Ishikawa (cell line): ENCODE results near the gene GLRB.
A peak's percentile ranks its signal among the peaks of the same experiment; 100 is the strongest.

Experiments used
- CEBPB ChIP-seq: IDR thresholded peaks from 2 replicates; pipeline ENCODE4 v1.6.1; 2012
- CREB1 ChIP-seq: IDR thresholded peaks from 2 replicates; pipeline ENCODE4 v1.6.1; 2012; ENCODE audit warnings: low read depth
- EGR1 ChIP-seq: IDR thresholded peaks from 2 replicates; pipeline ENCODE4 v1.6.1; 2012
- EP300 ChIP-seq: IDR thresholded peaks from 2 replicates; pipeline ENCODE4 v1.6.1; 2012; ENCODE audit warnings: borderline replicate concordance
- FOXM1 ChIP-seq: IDR thresholded peaks from 2 replicates; pipeline ENCODE4 v1.6.1; 2012; ENCODE audit warnings: low read depth, borderline replicate concordance
- NFIC ChIP-seq: IDR thresholded peaks from 2 replicates; pipeline ENCODE4 v1.6.1; 2012
- RAD21 ChIP-seq: IDR thresholded peaks from 2 replicates; pipeline ENCODE4 v1.6.1; 2012; ENCODE audit warnings: low read depth
- TAF1 ChIP-seq: IDR thresholded peaks from 2 replicates; pipeline ENCODE4 v1.6.1; 2012; ENCODE audit warnings: low read depth, mild to moderate bottlenecking
- TCF12 ChIP-seq: IDR thresholded peaks from 2 replicates; pipeline ENCODE4 v1.6.1; 2012; ENCODE audit warnings: low read depth
- TEAD4 ChIP-seq: IDR thresholded peaks from 2 replicates; pipeline ENCODE4 v1.6.1; 2012
- YY1 ChIP-seq: IDR thresholded peaks from 2 replicates; pipeline ENCODE4 v1.6.1; 2012; ENCODE audit warnings: low read depth
- ZBTB7A ChIP-seq: IDR thresholded peaks from 2 replicates; pipeline ENCODE4 v1.6.1; 2012; ENCODE audit warnings: low read depth
- TF ChIP-seq, protein P1 (sequence below): IDR thresholded peaks from 2 replicates; pipeline ENCODE4 v1.6.1; 2012
- TF ChIP-seq, protein P2 (sequence below): IDR thresholded peaks from 2 replicates; pipeline ENCODE4 v1.6.1; 2012; ENCODE audit warnings: low read depth, mild to moderate bottlenecking
- TF ChIP-seq, protein P3 (sequence below): IDR thresholded peaks from 2 replicates; pipeline ENCODE4 v1.6.1; 2012

The GLRB gene

DNA sequence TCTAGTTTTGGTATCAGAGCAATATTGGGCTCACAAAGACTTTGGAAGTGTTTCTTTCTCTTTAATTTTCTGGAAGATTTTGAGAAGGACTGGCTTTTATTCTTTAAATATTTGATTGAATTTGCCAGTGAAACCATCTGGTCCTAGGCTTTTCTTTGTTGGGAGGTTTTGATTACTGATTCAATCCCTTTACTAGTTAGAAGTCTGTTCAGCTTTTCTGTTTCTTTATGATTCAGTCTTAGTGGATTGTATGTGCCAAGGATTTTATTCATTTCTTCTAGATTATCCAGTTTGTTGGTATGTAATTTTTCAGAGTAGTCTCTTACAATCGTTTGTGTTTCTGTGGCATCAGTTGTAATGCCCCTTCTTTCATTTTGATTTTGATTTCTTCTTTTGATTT lies 28.6 kb downstream of the GLRB start:
- TF ChIP-seq TCF12 (no peak), EP300 (no peak), RAD21 (no peak), CREB1 (no peak), NFIC (no peak), TEAD4 (no peak), FOXM1 (no peak), TAF1 (no peak)

DNA sequence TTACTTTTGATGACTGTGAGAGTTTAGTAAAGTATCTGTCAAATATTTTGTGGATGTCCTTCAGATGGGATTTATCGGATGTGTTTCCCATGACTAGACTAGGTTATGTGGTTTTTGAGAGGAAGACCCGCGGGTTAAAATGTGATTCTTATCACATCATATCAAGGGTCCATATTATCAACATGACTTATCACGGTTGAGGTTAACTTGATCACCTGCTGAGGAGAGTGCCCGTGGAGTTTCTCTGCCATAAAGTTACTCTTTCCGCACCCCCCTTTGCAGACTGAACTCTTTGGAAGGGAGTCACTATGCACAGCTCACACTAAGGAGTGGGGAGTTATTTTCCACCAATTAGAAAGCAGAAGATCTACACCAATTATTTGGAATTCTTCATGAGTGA lies 38.7 kb downstream of the GLRB start:
- TF ChIP-seq TEAD4 (no peak), EP300 (no peak), TCF12 (no peak), EGR1 (no peak), RAD21 (no peak), CREB1 (no peak), NFIC (no peak), TAF1 (no peak), CEBPB (no peak), FOXM1 (no peak), ZBTB7A (no peak), YY1 (no peak)
- TF ChIP-seq, protein P1, sequence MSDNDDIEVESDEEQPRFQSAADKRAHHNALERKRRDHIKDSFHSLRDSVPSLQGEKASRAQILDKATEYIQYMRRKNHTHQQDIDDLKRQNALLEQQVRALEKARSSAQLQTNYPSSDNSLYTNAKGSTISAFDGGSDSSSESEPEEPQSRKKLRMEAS = no peak
- TF ChIP-seq, protein P2, sequence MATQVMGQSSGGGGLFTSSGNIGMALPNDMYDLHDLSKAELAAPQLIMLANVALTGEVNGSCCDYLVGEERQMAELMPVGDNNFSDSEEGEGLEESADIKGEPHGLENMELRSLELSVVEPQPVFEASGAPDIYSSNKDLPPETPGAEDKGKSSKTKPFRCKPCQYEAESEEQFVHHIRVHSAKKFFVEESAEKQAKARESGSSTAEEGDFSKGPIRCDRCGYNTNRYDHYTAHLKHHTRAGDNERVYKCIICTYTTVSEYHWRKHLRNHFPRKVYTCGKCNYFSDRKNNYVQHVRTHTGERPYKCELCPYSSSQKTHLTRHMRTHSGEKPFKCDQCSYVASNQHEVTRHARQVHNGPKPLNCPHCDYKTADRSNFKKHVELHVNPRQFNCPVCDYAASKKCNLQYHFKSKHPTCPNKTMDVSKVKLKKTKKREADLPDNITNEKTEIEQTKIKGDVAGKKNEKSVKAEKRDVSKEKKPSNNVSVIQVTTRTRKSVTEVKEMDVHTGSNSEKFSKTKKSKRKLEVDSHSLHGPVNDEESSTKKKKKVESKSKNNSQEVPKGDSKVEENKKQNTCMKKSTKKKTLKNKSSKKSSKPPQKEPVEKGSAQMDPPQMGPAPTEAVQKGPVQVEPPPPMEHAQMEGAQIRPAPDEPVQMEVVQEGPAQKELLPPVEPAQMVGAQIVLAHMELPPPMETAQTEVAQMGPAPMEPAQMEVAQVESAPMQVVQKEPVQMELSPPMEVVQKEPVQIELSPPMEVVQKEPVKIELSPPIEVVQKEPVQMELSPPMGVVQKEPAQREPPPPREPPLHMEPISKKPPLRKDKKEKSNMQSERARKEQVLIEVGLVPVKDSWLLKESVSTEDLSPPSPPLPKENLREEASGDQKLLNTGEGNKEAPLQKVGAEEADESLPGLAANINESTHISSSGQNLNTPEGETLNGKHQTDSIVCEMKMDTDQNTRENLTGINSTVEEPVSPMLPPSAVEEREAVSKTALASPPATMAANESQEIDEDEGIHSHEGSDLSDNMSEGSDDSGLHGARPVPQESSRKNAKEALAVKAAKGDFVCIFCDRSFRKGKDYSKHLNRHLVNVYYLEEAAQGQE = no peak
- TF ChIP-seq, protein P3, sequence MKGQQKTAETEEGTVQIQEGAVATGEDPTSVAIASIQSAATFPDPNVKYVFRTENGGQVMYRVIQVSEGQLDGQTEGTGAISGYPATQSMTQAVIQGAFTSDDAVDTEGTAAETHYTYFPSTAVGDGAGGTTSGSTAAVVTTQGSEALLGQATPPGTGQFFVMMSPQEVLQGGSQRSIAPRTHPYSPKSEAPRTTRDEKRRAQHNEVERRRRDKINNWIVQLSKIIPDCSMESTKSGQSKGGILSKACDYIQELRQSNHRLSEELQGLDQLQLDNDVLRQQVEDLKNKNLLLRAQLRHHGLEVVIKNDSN = no peak

DNA sequence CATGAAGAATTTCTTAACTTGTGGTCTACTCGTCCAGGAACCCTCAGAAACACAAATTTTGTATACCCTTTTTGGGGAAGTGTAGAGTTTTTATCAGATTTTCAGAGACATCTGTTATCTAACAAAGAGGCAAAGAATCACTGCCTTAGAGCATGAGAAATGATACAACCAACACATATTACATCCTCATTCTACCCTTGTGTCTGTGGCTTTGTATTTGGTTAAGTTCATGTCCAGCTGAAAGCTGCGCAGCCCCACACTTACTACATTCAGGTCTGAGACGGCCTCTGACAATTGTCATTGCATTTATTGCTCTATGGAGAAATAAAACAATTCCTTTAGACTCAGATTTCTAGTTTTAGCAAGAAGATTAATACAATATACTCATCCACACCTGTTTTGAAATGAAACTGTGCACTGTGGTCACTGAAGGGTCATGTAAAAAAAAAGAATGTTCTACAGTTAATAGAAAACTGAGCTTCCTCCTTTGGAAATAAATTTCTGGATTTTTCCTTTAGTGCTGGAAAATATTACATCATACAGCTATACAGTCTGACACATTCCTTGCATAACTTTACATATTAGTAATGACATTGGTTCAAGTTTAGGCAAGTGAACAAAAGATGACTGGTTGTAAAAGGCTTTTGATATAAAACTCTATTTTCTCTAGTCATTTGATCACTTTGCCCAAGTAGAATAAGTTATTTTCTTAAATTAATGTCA lies 39.8 kb downstream of the GLRB start:
- peak; percentile 81 for TF ChIP-seq EP300
- peak; percentile 87 for TF ChIP-seq CEBPB
- TF ChIP-seq, protein P3 = no peak
- TF ChIP-seq CREB1 = no peak
- TF ChIP-seq, protein P2 = no peak
- no peak for TF ChIP-seq YY1
- TF ChIP-seq RAD21 = no peak
- peak; percentile 76; the same call in 1 of the 2 replicates for TF ChIP-seq FOXM1
- TF ChIP-seq TAF1 = no peak
- TF ChIP-seq, protein P1 = peak; percentile 19; the same call in 1 of the 2 replicates
- TF ChIP-seq ZBTB7A = no peak
- no peak for TF ChIP-seq EGR1
- 0 out of 2 replicates have a peak, but pooled peaks have one; percentile 37 for TF ChIP-seq TCF12
- peak; percentile 97 for TF ChIP-seq TEAD4
- TF ChIP-seq NFIC = peak; percentile 50

DNA sequence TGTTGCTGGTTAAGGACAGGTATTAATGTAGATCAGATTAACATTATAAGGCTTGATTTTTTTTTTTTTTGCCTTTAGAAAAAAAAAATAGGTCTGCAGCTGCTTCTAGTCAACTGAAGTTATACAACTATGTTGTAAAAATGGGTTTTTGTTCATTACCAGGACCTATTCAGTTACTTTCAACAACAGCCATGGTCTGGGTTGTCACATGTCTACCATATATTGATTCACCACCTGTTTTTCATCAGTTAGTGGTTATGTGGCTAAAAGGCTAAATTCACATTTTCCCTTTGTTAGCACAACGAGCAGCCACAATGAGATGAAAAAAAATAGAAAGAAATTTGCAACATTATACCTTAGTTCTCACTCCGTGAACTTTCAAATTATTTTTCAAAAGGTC lies 45.5 kb downstream of the GLRB start:
- TF ChIP-seq CREB1 (no peak), NFIC (no peak), TCF12 (no peak), TAF1 (no peak), EGR1 (no peak), TEAD4 (no peak)
- TF ChIP-seq, protein P3 = no peak
- TF ChIP-seq, protein P2 = no peak
